NCI-H2196 treated with DMSO at 0.1 percent for 48 hours (cell line): ENCODE measurements around the gene CD86.
"Not testable (repeated sequence)": the region's sequence is repeated elsewhere in the genome, so short reads cannot be mapped to it uniquely, and the experiment has no call there.

Source experiments
- DNase-seq: peaks from one replicate; lab custom pipeline; 2025; ENCODE audit not compliant: unreplicated experiment; lab: John Stamatoyannopoulos, UW

Gene CD86

GRCh38 chr3:122055215-122055614 is at the start of gene CD86:
TSS of gene CD86 (plus strand) at chr3:122055362. CDS start at chr3:122055490, 128 bp downstream.
- DNase-seq: no peak

- DNase-seq: no peak
Observed at GRCh38 chr3:122006267-122006666, 48.9 kb upstream of the CD86 start.

- no peak for DNase-seq
Observed at GRCh38 chr3:122008166-122008565, 47.0 kb upstream of the CD86 start.

GRCh38 chr3:122010506-122010905 is 44.7 kb upstream of the CD86 start:
- DNase-seq: no peak

GRCh38 chr3:122011396-122011795 is 43.8 kb upstream of the CD86 start:
- no peak for DNase-seq

- DNase-seq: no peak
Observed at GRCh38 chr3:122012821-122013220, 42.3 kb upstream of the CD86 start.

GRCh38 chr3:122013448-122013925 is 41.7 kb upstream of the CD86 start:
- no peak for DNase-seq

GRCh38 chr3:122014741-122015140 is 40.4 kb upstream of the CD86 start:
- no peak for DNase-seq

GRCh38 chr3:122019493-122019892 is 35.7 kb upstream of the CD86 start:
- no peak for DNase-seq

GRCh38 chr3:122021037-122021436 is 34.1 kb upstream of the CD86 start:
- no peak for DNase-seq

- DNase-seq: peak; percentile 69
Observed at GRCh38 chr3:122021811-122022401, 33.3 kb upstream of the CD86 start, which contains the start of gene ILDR1. TSS of gene ILDR1 (minus strand) at chr3:122022247. CDS start at chr3:122022077, 170 bp downstream.

- no peak for DNase-seq
Observed at GRCh38 chr3:122023335-122023910, 31.7 kb upstream of the CD86 start.

- DNase-seq: no peak
Observed at GRCh38 chr3:122024800-122025199, 30.4 kb upstream of the CD86 start.

- DNase-seq: no peak
Observed at GRCh38 chr3:122025296-122025695, 29.9 kb upstream of the CD86 start.

- no peak for DNase-seq
Observed at GRCh38 chr3:122030381-122031122, 24.6 kb upstream of the CD86 start.

GRCh38 chr3:122031123-122031468 is 24.1 kb upstream of the CD86 start:
- DNase-seq: no peak

GRCh38 chr3:122032531-122032930 is 22.6 kb upstream of the CD86 start:
- DNase-seq: no peak

GRCh38 chr3:122033023-122033422 is 22.1 kb upstream of the CD86 start:
- DNase-seq: no peak

GRCh38 chr3:122047296-122047695 is 7.9 kb upstream of the CD86 start:
- DNase-seq: not testable (repeated sequence)

GRCh38 chr3:122047773-122048172 is 7.4 kb upstream of the CD86 start:
- DNase-seq: not testable (repeated sequence)

- no peak for DNase-seq
Observed at GRCh38 chr3:122052968-122053367, 2.2 kb upstream of the CD86 start.

- DNase-seq: no peak
Observed at GRCh38 chr3:122057671-122058070, 2.5 kb downstream of the CD86 start.
